GM10248 (cell line): ENCODE results near the gene TAF12.
"Not testable (repeated sequence)": the region's sequence is repeated elsewhere in the genome, so short reads cannot be mapped to it uniquely, and the experiment has no call there.

ENCODE experiments used
- CTCF ChIA-PET: fragments of 300-600 bp; sonication (Branson Sonifier 250); formaldehyde crosslinking; extraction: SDS; loops from one replicate; lab custom pipeline; 2021; ENCODE audit warnings: antibody characterized with exemption; lab: Yijun Ruan, JAX
- POLR2A ChIA-PET: fragments of 350-650 bp; sonication (Branson Sonifier 250); formaldehyde crosslinking; extraction: SDS; loops from one replicate; lab custom pipeline; 2020; ENCODE audit warnings: antibody characterized with exemption; lab: Yijun Ruan, JAX
- DNase-seq: peaks from one replicate; pipeline ENCODE4 v3.0.0; 2012; ENCODE audit errors: extremely low spot score
- CTCF ChIP-seq: IDR thresholded peaks from 2 replicates; pipeline ENCODE4 v1.5.1; 2012; ENCODE audit warnings: mild to moderate bottlenecking, low read depth; ENCODE audit errors: extremely low read depth, missing control alignments, control extremely low read depth

Gene TAF12

GRCh38 chr1:28646040-28646439 is 3.2 kb upstream of the TAF12 start:
- no peak for DNase-seq
- CTCF ChIA-PET: interaction anchor here (1.1 kb wide), 1 partner anchor 22 kb away, joined by 3 read pairs; the partner anchor contains the start of gene GMEB1
- POLR2A ChIA-PET: interaction anchor here (0.7 to 1.1 kb wide), 2 partner anchors 64 to 276 kb away, joined by 3 to 4 read pairs; no protein-coding TSS in a partner anchor
- no peak for TF ChIP-seq CTCF

GRCh38 chr1:28645406-28645805 is 2.5 kb upstream of the TAF12 start:
- ChIA-PET CTCF (interaction anchor here (1.1 to 1.3 kb wide), 2 partner anchors 10 to 23 kb away, joined by 3 read pairs; partner anchors contain the start of gene GMEB1), POLR2A (interaction anchor here (0.7 to 3.2 kb wide), 3 partner anchors 23 to 275 kb away, joined by 4 to 49 read pairs (median 5); partner anchors contain the start of gene GMEB1)
- not testable (repeated sequence) for DNase-seq

GRCh38 chr1:28644494-28644893 is 1.6 kb upstream of the TAF12 start:
- DNase-seq: no peak
- CTCF ChIA-PET: interaction anchor here (0.9 to 2.0 kb wide), 4 partner anchors 9 to 553 kb away, joined by 3 to 6 read pairs (median 4); no protein-coding TSS in a partner anchor
- POLR2A ChIA-PET: interaction anchor here (0.6 to 3.2 kb wide), 4 partner anchors 24 to 238 kb away, joined by 3 to 49 read pairs (median 12); partner anchors contain the start of genes GMEB1 and RCC1
- TF ChIP-seq CTCF: no peak

GRCh38 chr1:28642056-28642846 is 616 bp downstream of the TAF12 start:
- CTCF ChIA-PET: interaction anchor here (0.8 to 3.1 kb wide), 8 partner anchors 8 to 267 kb away, joined by 3 to 11 read pairs (median 3); partner anchors contain the start of gene YTHDF2

GRCh38 chr1:28640766-28641165 is 2.1 kb downstream of the TAF12 start:
- ChIA-PET POLR2A (interaction anchor here (0.6 to 2.0 kb wide), 3 partner anchors 9 to 135 kb away, joined by 3 to 7 read pairs (median 5); partner anchors contain the start of gene RCC1), CTCF (interaction anchor here (0.9 to 3.1 kb wide), 10 partner anchors 8 to 398 kb away, joined by 3 to 11 read pairs (median 4); partner anchors contain the start of genes RNU11, TRNAU1AP and YTHDF2)
- TF ChIP-seq CTCF: peak; percentile 21
- no peak for DNase-seq

More at GRCh38 chr1:28642056-28642846, 616 bp downstream of the TAF12 start:
- no peak for DNase-seq
- POLR2A ChIA-PET: interaction anchor here (0.6 to 3.2 kb wide), 12 partner anchors 14 to 406 kb away, joined by 3 to 49 read pairs (median 5); partner anchors contain the start of genes ATP5IF1, GMEB1, RCC1 and TRNAU1AP
- TF ChIP-seq CTCF: no peak

GRCh38 chr1:28632560-28632959 is 10.3 kb downstream of the TAF12 start:
- no peak for DNase-seq
- TF ChIP-seq CTCF: no peak
- CTCF ChIA-PET: interaction anchor here (1.3 to 1.6 kb wide), 3 partner anchors 9 to 30 kb away, joined by 3 to 4 read pairs (median 4); no protein-coding TSS in a partner anchor
- POLR2A ChIA-PET: interaction anchor here (1.0 kb wide), 1 partner anchor 11 kb away, joined by 6 read pairs; the partner anchor contains the start of gene TAF12
